Pancreas (tissue), 10 donors: ENCODE measurements around the gene COMMD1. TPM values are rescaled to one million over a fixed set of nuclear protein-coding genes. Genes with fewer than 3 reads are reported as not detected.

Experiments used
- ATAC-seq, 4 donors: fragments of 200-7000 bp; cut with Tn5 transposase; one replicate each; pipeline versions ENCODE4 v1.8.0 to v1.9.1; 2020; ENCODE audit warnings: mild to moderate bottlenecking in 4 of 4, moderate library complexity in 4 of 4
- DNase-seq, 6 donors: peaks; one replicate each; pipeline ENCODE4 v3.0.0-alpha.2; 2020
- FAIRE-seq: peaks from 2 replicates; lab custom pipeline; 2012; peaks lifted over from hg19 to GRCh38; lab: Jason Lieb, UNC
- H3K27ac ChIP-seq, 4 donors: fragments of 200-600 bp; sonication (generic); 1 replicate in 3 of 4; 2 replicates in 1 of 4; pipeline versions ENCODE4 v1.5.0 to v1.8.0; 2020
- H3K27me3 ChIP-seq, 4 donors: fragments of 200-600 bp; one replicate each; pipeline ENCODE4 v1.8.0; 2021
- H3K36me3 ChIP-seq, 3 donors: fragments of 200-600 bp; sonication (generic) in 1 of 3; one replicate each; pipeline versions ENCODE4 v1.5.0 to v1.8.0; 2020 to 2021
- H3K4me1 ChIP-seq, 3 donors: fragments of 200-600 bp; one replicate each; pipeline ENCODE4 v1.8.0; 2021
- H3K4me3 ChIP-seq, 4 donors: fragments of 200-600 bp; sonication (generic) in 2 of 4; one replicate each; pipeline versions ENCODE4 v1.5.0 to v1.8.0; 2020 to 2021
- H3K9me3 ChIP-seq, 4 donors: fragments of 200-600 bp; one replicate each; pipeline ENCODE4 v1.8.0; 2021
- WGBS, 2 donors: extraction: QIAGEN DNeasy Blood & Tissue Kit; methylation state at CpG; one replicate each; pipeline ENCODE4 v1.1.7; 2013; 5-methylcytosine and 5-hydroxymethylcytosine counted together
- intact Hi-C, 3 donors: fragments of 100-400 bp; cut with DNase I; formaldehyde crosslinking; loops; one replicate each; pipeline versions ENCODE4 v1.11.1 to v1.14.2; 2022
- polyA plus RNA-seq, 2 donors: library from polyadenylated mRNA; stranded (reverse); fragments of 200-250 nt; gene quantifications; one replicate each; pipeline ENCODE4 v1.2.3, GENCODE V29; 2013
- total RNA-seq, 6 donors: library from RNA; stranded (reverse); fragmentation: NEBNext Ultra II Directional in 4 of 6; extraction: Animal tissue kit (Norgen Biotek cat#: 25700) in 4 of 6; gene quantifications; one replicate each; pipeline versions ENCODE4 v1.2.1 to v1.2.4, GENCODE V29; 2021 to 2023
- TF ChIP-seq, protein P1 (sequence below), 4 donors: fragments of 200-600 bp; sonication (generic) in 3 of 4; IDR thresholded peaks; one replicate each; pipeline versions ENCODE4 v1.5.0 to v1.8.0; 2021; ENCODE audit warnings: antibody characterized with exemption in 4 of 4
- donor health status: healthy with polysubstance abuse.
- donor health status: DM: no; HTN: no; CAD: no; lungs with moderate emphysema.
- donor health status: DM: no; HTN: no; CAD: no.
- donor health status: control.
- donor health status: control.
- donor health status: Bipolar disorder and iron deficiency.
- donor health status: DM: yes; HTN: yes; CAD: no.
- donor health status: DM: no; HTN: no; CAD: no.
- donor health status: DM: no; HTN: no; CAD: no.
- donor health status: DM: yes; HTN: yes; CAD: no.

COMMD1 gene
- total and polyA plus RNA-seq, 8 donors: 9.3 to 27.0 (median 15.8) TPM

DNA sequence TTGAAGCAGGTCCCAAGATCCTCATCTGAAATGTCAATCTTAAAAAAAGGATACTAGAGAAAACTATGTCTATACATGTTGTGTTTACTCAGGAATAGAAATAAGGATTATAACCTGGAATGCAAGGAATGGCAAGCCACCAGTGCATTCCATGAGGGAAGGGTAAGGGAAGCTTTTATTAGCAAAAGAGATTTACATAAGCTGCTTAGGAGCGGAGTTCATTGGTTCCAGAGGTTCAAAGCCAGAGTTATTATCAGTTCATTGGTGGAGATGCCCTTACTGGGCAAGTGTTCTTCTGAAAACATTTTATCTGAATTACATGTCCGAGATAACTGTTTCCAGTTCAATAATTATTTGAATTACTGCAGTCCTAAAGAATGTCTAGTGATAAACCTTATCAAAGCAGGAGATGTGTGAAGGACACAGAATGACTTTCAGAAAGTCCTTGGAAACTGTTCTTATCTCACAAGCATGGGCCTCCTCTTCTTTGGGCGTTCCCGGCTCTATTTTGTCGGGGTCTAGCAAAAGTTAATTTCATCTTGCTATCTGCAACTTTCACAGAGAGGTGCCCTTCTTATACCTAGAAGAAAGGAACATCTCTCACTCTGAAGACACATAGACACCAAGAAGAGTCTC lies 23.5 kb downstream of the COMMD1 start:
- Histone ChIP-seq H3K4me3 (no peak overlapping the region), H3K9me3 (no peaks in the 10 kb centered on the region), H3K27ac (no peak overlapping the region), H3K27me3 (no peaks in the 10 kb centered on the region), H3K36me3 (no peaks in the 10 kb centered on the region), H3K4me1 (no peaks in the 10 kb centered on the region)
- TF ChIP-seq, protein P1, sequence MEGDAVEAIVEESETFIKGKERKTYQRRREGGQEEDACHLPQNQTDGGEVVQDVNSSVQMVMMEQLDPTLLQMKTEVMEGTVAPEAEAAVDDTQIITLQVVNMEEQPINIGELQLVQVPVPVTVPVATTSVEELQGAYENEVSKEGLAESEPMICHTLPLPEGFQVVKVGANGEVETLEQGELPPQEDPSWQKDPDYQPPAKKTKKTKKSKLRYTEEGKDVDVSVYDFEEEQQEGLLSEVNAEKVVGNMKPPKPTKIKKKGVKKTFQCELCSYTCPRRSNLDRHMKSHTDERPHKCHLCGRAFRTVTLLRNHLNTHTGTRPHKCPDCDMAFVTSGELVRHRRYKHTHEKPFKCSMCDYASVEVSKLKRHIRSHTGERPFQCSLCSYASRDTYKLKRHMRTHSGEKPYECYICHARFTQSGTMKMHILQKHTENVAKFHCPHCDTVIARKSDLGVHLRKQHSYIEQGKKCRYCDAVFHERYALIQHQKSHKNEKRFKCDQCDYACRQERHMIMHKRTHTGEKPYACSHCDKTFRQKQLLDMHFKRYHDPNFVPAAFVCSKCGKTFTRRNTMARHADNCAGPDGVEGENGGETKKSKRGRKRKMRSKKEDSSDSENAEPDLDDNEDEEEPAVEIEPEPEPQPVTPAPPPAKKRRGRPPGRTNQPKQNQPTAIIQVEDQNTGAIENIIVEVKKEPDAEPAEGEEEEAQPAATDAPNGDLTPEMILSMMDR (IDR thresholded peaks at IDR 0.05): no peak
- WGBS, 2 donors: 53 to 62% methylated on average over 5 of the region's 5 CpGs
- DNase-seq: no peak
- no peak for FAIRE-seq
- intact Hi-C loops: loop anchor here in 1 of 3 donors (10.0 kb wide), 1 partner anchor 486 kb away; no protein-coding TSS in a partner anchor
- peak in 1 of 4 donors; percentile 46 for ATAC-seq

DNA sequence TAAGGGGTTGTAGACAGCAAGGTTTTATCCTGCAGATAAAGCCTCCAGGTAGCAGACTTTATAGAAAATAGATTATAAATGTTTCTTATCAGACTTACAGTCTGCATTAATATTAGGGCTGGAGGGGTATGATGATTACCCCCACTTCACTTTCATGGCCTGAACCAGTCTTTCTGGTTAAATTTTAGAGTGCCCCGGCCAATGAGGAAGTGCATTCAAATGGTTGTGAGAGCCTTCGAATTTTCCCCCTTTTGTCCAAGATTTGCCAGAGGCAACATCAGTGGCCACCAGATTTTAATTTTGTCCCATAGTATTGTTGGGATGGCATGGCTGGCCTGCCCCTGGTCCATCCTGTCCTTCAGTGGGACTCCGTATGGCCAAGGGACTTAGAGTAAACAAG lies 31.6 kb downstream of the COMMD1 start:
- WGBS, 2 donors: 65 to 77% methylated on average over 3 of the region's 3 CpGs
- FAIRE-seq (no peak), ATAC-seq (no peak), DNase-seq (no peak)
- Histone ChIP-seq H3K36me3 (no peaks in the 10 kb centered on the region), H3K4me1 (no peaks in the 10 kb centered on the region), H3K9me3 (no peaks in the 10 kb centered on the region), H3K27ac (no peak overlapping the region), H3K4me3 (no peak overlapping the region), H3K27me3 (no peaks in the 10 kb centered on the region)
- TF ChIP-seq, protein P1 (IDR thresholded peaks at IDR 0.05): no peak
- intact Hi-C loops: no loop called here

DNA sequence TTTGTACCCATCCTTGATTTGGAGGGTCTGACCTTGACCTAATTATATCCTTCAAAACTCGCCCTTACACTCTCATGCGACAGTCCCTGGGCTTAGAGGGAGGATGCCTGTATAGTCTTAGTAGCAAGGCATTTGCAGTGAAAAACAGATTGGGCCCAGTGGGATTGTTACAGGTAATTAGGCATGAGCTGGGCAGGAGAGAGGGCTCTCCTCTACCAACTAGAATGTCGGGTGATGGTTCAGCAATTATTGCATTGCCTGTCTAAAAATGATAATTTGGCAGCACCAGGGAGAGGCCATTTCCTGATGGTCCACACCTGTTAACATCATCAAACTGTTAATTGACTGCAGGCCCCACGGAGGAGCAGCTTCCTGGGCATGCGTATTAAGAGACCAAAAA lies 32.4 kb downstream of the COMMD1 start:
- H3K4me1 ChIP-seq: no peaks in the 10 kb centered on the region
- H3K36me3 ChIP-seq: no peaks in the 10 kb centered on the region
- WGBS, 2 donors: 88% methylated on average over 5 of the region's 5 CpGs
- no peak for FAIRE-seq
- intact Hi-C loops: no loop called here
- no peak overlapping the region for H3K27ac ChIP-seq
- H3K27me3 ChIP-seq: no peaks in the 10 kb centered on the region
- H3K4me3 ChIP-seq: no peak overlapping the region
- TF ChIP-seq, protein P1 (IDR thresholded peaks at IDR 0.05): no peak
- no peaks in the 10 kb centered on the region for H3K9me3 ChIP-seq
- ATAC-seq: no peak
- DNase-seq: no peak

DNA sequence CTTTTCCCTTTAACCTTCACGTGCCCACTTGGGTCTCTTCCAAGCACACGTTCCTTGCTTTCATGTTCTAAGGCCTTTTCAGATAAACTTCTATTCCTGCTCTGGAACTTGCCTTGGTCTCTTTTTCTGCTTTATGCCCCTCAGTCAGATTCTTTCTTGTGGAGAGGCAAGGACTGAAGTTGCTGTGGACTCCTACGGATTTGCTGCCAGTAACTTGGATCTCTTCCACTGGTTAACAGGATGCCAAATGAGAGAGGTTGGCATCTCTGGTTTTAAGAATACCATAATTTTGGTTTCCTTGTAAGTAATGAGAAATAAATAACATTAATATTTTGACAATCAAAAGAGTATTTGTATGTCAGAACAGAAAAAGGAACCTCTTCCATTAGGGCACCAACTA lies 33.0 kb downstream of the COMMD1 start:
- intact Hi-C loops: no loop called here
- Histone ChIP-seq H3K36me3 (no peaks in the 10 kb centered on the region), H3K27me3 (no peaks in the 10 kb centered on the region), H3K27ac (no peak overlapping the region), H3K9me3 (no peaks in the 10 kb centered on the region), H3K4me3 (no peak overlapping the region), H3K4me1 (no peaks in the 10 kb centered on the region)
- FAIRE-seq (no peak), ATAC-seq (no peak), DNase-seq (no peak)
- WGBS, 2 donors: 53 to 57% methylated on average over 3 of the region's 3 CpGs
- TF ChIP-seq, protein P1 (IDR thresholded peaks at IDR 0.05): no peak

DNA sequence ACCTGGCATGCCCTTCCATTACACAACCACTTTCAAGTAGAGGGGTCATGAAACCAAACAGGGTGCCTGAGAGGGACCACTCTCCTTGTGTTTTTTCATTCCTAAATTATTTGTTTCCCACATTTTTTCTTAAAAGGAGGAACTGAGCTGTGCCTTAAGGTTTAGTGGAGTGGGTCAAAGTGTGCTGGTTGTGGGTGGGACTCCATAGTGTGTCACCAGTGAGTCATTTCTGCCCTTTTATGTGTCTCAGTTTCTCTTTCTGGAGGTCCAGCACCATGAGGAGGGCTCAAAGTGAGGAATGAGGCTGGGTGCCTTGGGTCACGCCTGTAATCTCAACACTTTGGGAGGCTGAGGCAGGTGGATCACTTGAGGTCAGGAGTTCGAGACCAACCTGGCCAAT lies 37.8 kb downstream of the COMMD1 start:
- TF ChIP-seq, protein P1 (IDR thresholded peaks at IDR 0.05): no peak
- 93 to 100% methylated on average over 2 of the region's 2 CpGs for WGBS, 2 donors
- intact Hi-C loops: no loop called here

More for the DNA sequence above, 37.8 kb downstream of the COMMD1 start:
- Histone ChIP-seq H3K4me1 (no peaks in the 10 kb centered on the region), H3K27me3 (no peaks in the 10 kb centered on the region), H3K9me3 (no peaks in the 10 kb centered on the region), H3K36me3 (no peaks in the 10 kb centered on the region), H3K4me3 (no peak overlapping the region), H3K27ac (no peak overlapping the region)
- ATAC-seq (no peak), DNase-seq (no peak), FAIRE-seq (no peak)
